Mucosa of descending colon (tissue), 3 donors: ENCODE measurements around the gene OR2A12. TPM values are rescaled to one million over a fixed set of nuclear protein-coding genes. Genes with fewer than 3 reads are reported as not detected.

Source experiments
- ATAC-seq: fragments of 200-7000 bp; cut with Tn5 transposase; one replicate; pipeline ENCODE4 v1.9.1; 2020; ENCODE audit warnings: mild to moderate bottlenecking, moderate library complexity
- DNase-seq, 3 donors: peaks; one replicate each; pipeline ENCODE4 v3.0.0-alpha.2; 2020
- H3K36me3 ChIP-seq: fragments of 200-600 bp; one replicate; pipeline ENCODE4 v1.8.0; 2021; ENCODE audit warnings: low read depth, mild to moderate bottlenecking
- H3K4me1 ChIP-seq: fragments of 200-600 bp; one replicate; pipeline ENCODE4 v1.8.0; 2021; ENCODE audit warnings: low read depth, mild to moderate bottlenecking
- H3K4me3 ChIP-seq: fragments of 200-600 bp; one replicate; pipeline ENCODE4 v1.8.0; 2021; ENCODE audit warnings: mild to moderate bottlenecking
- H3K9me3 ChIP-seq: fragments of 200-600 bp; one replicate; pipeline ENCODE4 v1.8.0; 2021; ENCODE audit warnings: mild to moderate bottlenecking
- intact Hi-C, 2 donors: fragments of 100-400 bp; cut with DNase I in 1 of 2; cut with micrococcal nuclease in 1 of 2; formaldehyde crosslinking; loops; one replicate each; pipeline versions ENCODE4 v1.11.0 to v1.11.1; 2022; cut with DNase I, micrococcal nuclease
- total RNA-seq, 3 donors: library from RNA; stranded (reverse); fragmentation: NEBNext Ultra II Directional in 2 of 3; extraction: Animal tissue kit (Norgen Biotek cat#: 25700) in 2 of 3; gene quantifications; one replicate each; pipeline versions ENCODE4 v1.2.1 to v1.2.4, GENCODE V29; 2021 to 2023
- TF ChIP-seq, protein P1 (sequence below): fragments of 200-600 bp; IDR thresholded peaks from one replicate; pipeline ENCODE4 v1.8.0; 2022; ENCODE audit warnings: antibody characterized with exemption, mild to moderate bottlenecking
- donor health status: DM: no; HTN: no; CAD: no; lungs with moderate emphysema.
- donor health status: DM: no; HTN: no; CAD: no.
- donor health status: DM: no; HTN: yes; CAD: no.

Gene OR2A12
- total RNA-seq, 3 donors from 2014 or later: not detected

DNA sequence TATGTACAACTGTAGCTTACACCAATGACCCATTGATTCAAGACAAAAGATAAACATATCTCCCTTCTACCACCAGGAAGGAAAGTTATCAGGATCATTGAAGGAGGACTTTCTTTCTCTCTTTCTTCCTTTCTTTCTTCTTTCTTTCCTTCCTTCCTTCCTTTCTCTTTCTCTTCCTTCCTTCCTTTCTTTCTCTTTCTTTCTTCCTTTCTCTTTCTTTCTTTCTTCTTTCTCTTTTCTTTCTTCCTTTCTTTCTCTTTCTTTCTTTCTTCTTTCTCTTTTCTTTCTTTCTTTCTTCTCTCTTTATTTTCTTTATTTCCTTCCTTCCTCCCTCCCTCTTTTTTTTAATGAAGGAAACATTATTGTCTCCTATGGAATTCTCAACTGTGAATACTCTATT lies 12.7 kb downstream of the OR2A12 start:
- H3K4me1 ChIP-seq: no peaks in the 10 kb centered on the region
- no peak for DNase-seq
- intact Hi-C loops: no loop called here
- H3K4me3 ChIP-seq: no peak overlapping the region
- no peaks in the 10 kb centered on the region for H3K36me3 ChIP-seq
- TF ChIP-seq, protein P1, sequence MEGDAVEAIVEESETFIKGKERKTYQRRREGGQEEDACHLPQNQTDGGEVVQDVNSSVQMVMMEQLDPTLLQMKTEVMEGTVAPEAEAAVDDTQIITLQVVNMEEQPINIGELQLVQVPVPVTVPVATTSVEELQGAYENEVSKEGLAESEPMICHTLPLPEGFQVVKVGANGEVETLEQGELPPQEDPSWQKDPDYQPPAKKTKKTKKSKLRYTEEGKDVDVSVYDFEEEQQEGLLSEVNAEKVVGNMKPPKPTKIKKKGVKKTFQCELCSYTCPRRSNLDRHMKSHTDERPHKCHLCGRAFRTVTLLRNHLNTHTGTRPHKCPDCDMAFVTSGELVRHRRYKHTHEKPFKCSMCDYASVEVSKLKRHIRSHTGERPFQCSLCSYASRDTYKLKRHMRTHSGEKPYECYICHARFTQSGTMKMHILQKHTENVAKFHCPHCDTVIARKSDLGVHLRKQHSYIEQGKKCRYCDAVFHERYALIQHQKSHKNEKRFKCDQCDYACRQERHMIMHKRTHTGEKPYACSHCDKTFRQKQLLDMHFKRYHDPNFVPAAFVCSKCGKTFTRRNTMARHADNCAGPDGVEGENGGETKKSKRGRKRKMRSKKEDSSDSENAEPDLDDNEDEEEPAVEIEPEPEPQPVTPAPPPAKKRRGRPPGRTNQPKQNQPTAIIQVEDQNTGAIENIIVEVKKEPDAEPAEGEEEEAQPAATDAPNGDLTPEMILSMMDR: no peak
- no peak for ATAC-seq
- no peaks in the 10 kb centered on the region for H3K9me3 ChIP-seq

DNA sequence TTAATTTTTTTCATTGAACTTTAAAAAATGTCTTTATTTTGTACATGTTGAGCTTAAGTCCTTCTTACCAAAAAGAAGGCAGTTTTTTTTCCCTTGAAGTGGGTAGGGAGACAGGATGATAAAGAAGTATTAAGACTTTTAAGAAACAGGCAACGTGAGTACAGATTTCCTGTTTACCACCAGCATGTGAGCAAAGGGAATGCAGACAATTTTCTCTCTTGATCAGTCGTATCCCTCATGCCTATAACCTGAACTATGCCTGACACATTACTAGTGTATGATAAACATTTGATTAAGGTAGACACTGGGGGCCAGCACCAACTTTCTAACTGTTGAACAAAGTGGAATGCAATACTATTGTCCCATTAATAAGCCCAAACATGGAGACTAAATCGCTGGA lies 14.5 kb downstream of the OR2A12 start:
- intact Hi-C loops: no loop called here
- H3K4me1 ChIP-seq: no peaks in the 10 kb centered on the region
- ATAC-seq (no peak), DNase-seq (no peak)
- H3K36me3 ChIP-seq: no peaks in the 10 kb centered on the region
- no peaks in the 10 kb centered on the region for H3K9me3 ChIP-seq
- H3K4me3 ChIP-seq: no peak overlapping the region
- TF ChIP-seq, protein P1: no peak

DNA sequence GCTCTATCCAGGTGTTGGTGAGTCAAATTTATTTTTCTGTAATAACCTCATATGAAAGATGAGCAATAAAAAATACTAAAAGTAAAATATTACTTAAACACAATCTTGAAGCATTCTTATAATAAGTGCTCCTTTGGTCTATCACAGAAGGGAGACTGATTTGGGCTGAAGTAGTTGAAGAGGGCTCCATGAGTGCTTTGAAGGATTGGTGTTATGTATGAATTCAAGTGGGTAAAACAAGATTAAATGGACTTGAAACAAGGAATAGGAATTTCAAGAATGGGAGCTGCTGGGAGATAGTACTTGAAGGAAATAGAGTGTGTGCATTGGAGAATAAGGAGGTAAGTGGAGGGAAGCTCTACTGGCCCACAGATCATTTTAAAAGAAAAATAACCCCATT lies 16.0 kb downstream of the OR2A12 start:
- intact Hi-C loops: no loop called here
- Histone ChIP-seq H3K9me3 (no peaks in the 10 kb centered on the region), H3K36me3 (no peaks in the 10 kb centered on the region), H3K4me3 (no peak overlapping the region), H3K4me1 (no peaks in the 10 kb centered on the region)
- DNase-seq (no peak), ATAC-seq (no peak)
- TF ChIP-seq, protein P1: no peak

DNA sequence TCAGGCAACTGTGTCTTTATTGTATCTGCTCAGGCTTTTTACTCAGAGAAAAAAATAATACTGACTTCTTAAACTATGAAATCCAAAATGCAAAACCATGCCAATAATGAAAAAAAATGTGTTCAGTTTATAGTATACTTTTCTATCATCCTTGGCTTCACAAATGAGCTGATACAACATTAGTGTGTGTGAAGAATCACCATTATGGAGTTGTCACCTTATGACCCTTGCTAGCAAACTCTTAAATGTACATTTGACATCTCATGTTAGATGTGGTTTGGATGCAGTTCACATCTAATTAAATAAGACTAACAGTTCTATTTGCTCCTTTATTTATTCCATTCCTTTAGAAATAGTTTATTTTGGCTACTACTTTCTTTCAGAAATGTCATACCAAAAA lies 19.1 kb downstream of the OR2A12 start:
- H3K9me3 ChIP-seq: no peaks in the 10 kb centered on the region
- H3K4me3 ChIP-seq: no peak overlapping the region
- intact Hi-C loops: no loop called here
- no peaks in the 10 kb centered on the region for H3K4me1 ChIP-seq
- DNase-seq: no peak
- no peak for ATAC-seq
- H3K36me3 ChIP-seq: no peaks in the 10 kb centered on the region
- TF ChIP-seq, protein P1: no peak

DNA sequence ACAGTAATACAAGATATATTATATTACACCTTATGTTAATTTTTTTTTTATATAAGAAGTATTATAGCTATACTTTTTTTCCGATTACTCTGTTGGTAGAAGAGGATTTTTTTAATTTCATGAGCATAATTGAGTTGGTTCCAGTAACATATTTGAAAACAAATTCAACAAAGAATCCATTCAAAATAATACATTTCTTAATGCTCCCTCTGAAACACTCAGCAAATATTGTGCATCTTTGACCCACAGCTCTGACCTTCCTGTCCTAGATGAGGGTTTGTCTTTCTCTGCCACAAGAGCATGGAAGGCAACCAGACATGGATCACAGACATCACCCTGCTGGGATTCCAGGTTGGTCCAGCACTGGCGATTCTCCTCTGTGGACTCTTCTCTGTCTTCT lies 23.2 kb downstream of the OR2A12 start, which contains the start of gene OR2A2:
OR2A2 (plus strand) TSS at position 301 of the 400 bp plus-strand sequence; CDS start at position 301, 0 bp downstream.
- intact Hi-C loops: no loop called here
- no peak for ATAC-seq
- no peaks in the 10 kb centered on the region for H3K9me3 ChIP-seq
- H3K4me1 ChIP-seq: no peaks in the 10 kb centered on the region
- no peak within 1 kb of the TSS for H3K4me3 ChIP-seq
- TF ChIP-seq, protein P1: no peak
- no peaks in the 10 kb centered on the region for H3K36me3 ChIP-seq
- no peak for DNase-seq

DNA sequence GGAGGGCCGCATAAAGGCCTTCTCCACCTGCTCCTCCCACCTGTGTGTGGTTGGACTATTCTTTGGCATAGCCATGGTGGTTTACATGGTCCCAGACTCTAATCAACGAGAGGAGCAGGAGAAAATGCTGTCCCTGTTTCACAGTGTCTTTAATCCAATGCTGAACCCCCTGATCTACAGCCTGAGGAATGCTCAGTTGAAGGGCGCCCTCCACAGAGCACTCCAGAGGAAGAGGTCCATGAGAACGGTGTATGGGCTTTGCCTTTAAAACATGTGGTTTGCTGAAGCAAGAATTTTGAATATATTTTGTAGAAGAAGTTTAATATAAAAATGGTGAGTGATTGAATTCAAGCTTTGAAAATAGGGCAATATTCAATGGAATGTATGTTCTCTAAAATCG lies 24.2 kb downstream of the OR2A12 start:
- intact Hi-C loops: no loop called here
- no peak overlapping the region for H3K4me3 ChIP-seq
- TF ChIP-seq, protein P1: no peak
- no peak for ATAC-seq
- H3K4me1 ChIP-seq: no peaks in the 10 kb centered on the region
- H3K9me3 ChIP-seq: no peaks in the 10 kb centered on the region
- no peak for DNase-seq
- H3K36me3 ChIP-seq: no peaks in the 10 kb centered on the region
